Left kidney (tissue), 2 donors: ENCODE results near the gene PGD. TPM values are rescaled to one million over a fixed set of nuclear protein-coding genes. Genes with fewer than 3 reads are reported as not detected.
"Not testable (repeated sequence)": the region's sequence is repeated elsewhere in the genome, so short reads cannot be mapped to it uniquely, and the experiment has no call there.

Experiments used
- DNase-seq: peaks from one replicate; pipeline ENCODE4 v3.0.0-alpha.2; 2013
- polyA plus RNA-seq: library from polyadenylated mRNA; unstranded; fragments of 120-200 nt; gene quantifications from one replicate; pipeline ENCODE4 v1.2.1, GENCODE V29; 2013; ENCODE audit not compliant: insufficient read length

PGD gene
- polyA plus RNA-seq, 1 donor = 188 TPM

GRCh38 chr1:10433790-10434189 is 34.9 kb downstream of the PGD start:
- DNase-seq = no peak

- no peak for DNase-seq
Observed at GRCh38 chr1:10434590-10434989, 35.7 kb downstream of the PGD start.

- DNase-seq = no peak
Observed at GRCh38 chr1:10437052-10437451, 38.2 kb downstream of the PGD start.

GRCh38 chr1:10438677-10439163 is 39.9 kb downstream of the PGD start:
- DNase-seq = no peak

- no peak for DNase-seq
Observed at GRCh38 chr1:10440305-10440704, 41.4 kb downstream of the PGD start.

- no peak for DNase-seq
Observed at GRCh38 chr1:10440794-10441193, 41.9 kb downstream of the PGD start.

- DNase-seq = no peak
Observed at GRCh38 chr1:10444248-10444647, 45.4 kb downstream of the PGD start.

- no peak for DNase-seq
Observed at GRCh38 chr1:10444795-10445397, 46.0 kb downstream of the PGD start.

- no peak for DNase-seq
Observed at GRCh38 chr1:10446790-10447422, 48.0 kb downstream of the PGD start.

- DNase-seq = no peak
Observed at GRCh38 chr1:10449751-10450150, 50.9 kb downstream of the PGD start, which contains the start of gene CORT. Gene CORT (plus strand): TSS chr1:10450031. CDS start chr1:10450224, 193 bp downstream.

- DNase-seq = no peak
Observed at GRCh38 chr1:10450156-10450814, 51.4 kb downstream of the PGD start.

- DNase-seq = no peak
Observed at GRCh38 chr1:10450836-10451235, 52.0 kb downstream of the PGD start.

GRCh38 chr1:10451287-10451686 is 52.4 kb downstream of the PGD start:
- no peak for DNase-seq

GRCh38 chr1:10456048-10456447 is 57.2 kb downstream of the PGD start:
- no peak for DNase-seq

- DNase-seq = no peak
Observed at GRCh38 chr1:10456661-10457060, 57.8 kb downstream of the PGD start.

GRCh38 chr1:10457462-10457861 is 58.6 kb downstream of the PGD start:
- DNase-seq = not testable (repeated sequence)

- DNase-seq = no peak
Observed at GRCh38 chr1:10457875-10458274, 59.0 kb downstream of the PGD start.

- DNase-seq = no peak
Observed at GRCh38 chr1:10459184-10459583, 60.3 kb downstream of the PGD start.

GRCh38 chr1:10467078-10467477 is 68.2 kb downstream of the PGD start:
- no peak for DNase-seq

- DNase-seq = no peak
Observed at GRCh38 chr1:10470043-10470442, 71.2 kb downstream of the PGD start.
